SKM-1 treated with dmso at 0.1 percent for 144 hours (cell line): ENCODE measurements around the gene DAPK2.

ENCODE experiments used
- DNase-seq: peaks from one replicate; lab custom pipeline; 2025; ENCODE audit not compliant: unreplicated experiment; lab: John Stamatoyannopoulos, UW

The DAPK2 gene

GRCh38 chr15:63874616-63875015, 171.7 kb downstream of the DAPK2 start:
- no peak for DNase-seq

DNA sequence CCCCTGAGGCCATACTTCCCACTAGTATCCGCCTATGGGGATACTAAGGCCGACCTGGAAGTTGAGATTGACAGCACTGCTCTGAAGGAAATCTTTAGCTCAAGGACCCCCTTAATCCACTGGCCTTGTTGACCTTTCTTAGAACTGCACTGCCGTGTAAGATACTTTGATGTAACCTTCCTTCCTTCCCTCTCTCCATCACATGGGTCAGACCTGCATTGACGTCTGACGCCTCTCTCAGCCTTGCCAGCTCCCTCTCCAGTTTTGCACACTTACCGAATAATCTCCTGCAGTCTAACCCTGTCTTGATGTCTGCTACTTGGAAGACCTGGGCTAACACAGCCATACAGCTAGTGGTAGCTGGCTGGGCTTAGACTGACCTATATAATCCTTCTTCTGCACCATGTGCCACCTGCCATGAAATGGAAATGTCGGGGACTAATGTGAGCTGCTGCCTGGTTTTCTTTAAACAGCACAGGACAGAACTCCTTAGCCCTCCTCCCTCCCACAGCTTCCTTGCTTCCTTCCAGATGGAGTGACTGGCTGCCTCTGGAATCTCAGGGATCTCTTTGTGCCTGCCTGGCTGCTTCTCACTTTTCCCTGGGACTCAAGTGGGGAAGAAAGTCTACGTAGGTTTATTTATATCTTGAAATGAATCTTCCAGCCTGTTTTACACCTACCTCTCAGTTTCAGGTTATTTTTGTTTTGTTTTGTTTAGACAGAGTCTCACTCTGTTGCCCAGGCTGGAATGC, 173.3 kb downstream of the DAPK2 start:
- no peak for DNase-seq

- no peak for DNase-seq
Observed at GRCh38 chr15:63870487-63871209, 175.6 kb downstream of the DAPK2 start.

- no peak for DNase-seq
Observed at GRCh38 chr15:63870043-63870394, 176.3 kb downstream of the DAPK2 start.

- no peak for DNase-seq
Observed at GRCh38 chr15:63869371-63870042, 176.8 kb downstream of the DAPK2 start.

- no peak for DNase-seq
Observed at GRCh38 chr15:63864186-63864585, 182.1 kb downstream of the DAPK2 start.

- no peak for DNase-seq
Observed at GRCh38 chr15:63861946-63862517, 184.3 kb downstream of the DAPK2 start.

GRCh38 chr15:63860555-63860954, 185.7 kb downstream of the DAPK2 start:
- DNase-seq = no peak

GRCh38 chr15:63860155-63860554, 186.1 kb downstream of the DAPK2 start:
- DNase-seq = peak; percentile 28

DNA sequence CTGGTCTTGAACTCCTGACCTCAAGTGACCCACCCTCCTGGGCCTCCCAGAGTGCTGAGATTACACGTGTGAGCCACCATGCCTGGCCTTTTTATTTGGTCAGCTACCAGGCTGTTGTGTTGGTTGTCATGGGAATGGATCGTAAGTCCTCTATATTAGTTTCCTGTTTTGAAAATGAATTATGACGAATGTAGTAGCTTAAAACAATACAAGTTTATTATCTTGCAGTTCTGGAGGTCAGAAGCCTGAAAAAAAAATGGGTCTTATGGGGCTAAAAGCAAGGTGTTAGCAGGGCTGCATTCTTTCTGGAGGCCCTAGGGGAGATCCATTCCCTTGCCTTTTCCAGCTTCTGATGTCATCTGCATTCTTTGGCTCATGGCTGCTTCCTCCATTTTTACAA, 187.4 kb downstream of the DAPK2 start:
- DNase-seq = no peak

DNA sequence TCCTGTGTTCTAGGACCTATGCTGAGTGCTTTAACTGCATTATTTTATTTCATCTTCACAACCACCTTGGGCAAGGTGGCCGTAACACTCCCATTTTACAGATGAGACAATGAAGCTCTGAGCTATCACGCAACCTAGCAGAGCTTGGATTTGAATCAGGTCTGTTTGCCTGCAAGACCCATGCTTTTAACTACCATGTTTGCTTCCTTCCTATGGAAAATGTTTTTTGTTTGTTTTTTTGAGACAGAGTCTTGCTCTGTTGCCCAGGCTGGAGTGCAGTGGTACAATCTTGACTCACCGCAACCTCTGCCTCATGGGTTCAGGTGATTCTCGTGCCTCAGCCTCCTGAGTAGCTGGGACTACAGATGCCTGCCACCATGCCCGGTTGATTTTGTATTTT, 187.8 kb downstream of the DAPK2 start:
- no peak for DNase-seq

DNA sequence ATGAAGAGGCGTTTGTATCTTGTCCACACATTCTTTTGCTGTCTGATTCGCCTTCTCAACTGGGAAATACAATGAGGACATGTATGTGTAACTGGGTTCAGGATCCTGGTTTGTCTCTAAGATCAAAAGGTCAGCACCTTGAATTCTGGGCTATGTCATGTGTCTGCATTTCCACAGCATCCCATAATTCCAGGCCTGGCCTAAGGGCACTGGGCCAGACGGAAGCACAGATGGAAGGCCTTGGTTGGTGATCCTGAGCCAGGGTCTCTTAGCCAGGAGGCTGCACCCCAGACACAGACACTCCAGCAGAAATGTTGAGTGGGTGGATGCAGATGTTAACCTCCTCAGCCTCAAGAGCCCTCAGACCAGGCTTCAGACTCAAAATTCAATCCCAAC, 188.8 kb downstream of the DAPK2 start:
- no peak for DNase-seq
